Hepatocyte (in vitro differentiated cells): ENCODE measurements around the gene CALHM5.

Source experiments
- CTCF ChIP-seq: fragments of 200-600 bp; sonication (generic); IDR thresholded peaks from 2 replicates; pipeline ENCODE4 v1.5.1; 2016; ENCODE audit warnings: antibody characterized with exemption, mild to moderate bottlenecking; ENCODE audit not compliant: poor library complexity
- EZH2phosphoT487 ChIP-seq: fragments of 200-600 bp; sonication (generic); IDR thresholded peaks from one replicate; pipeline ENCODE4 v1.6.1; 2018; ENCODE audit warnings: antibody characterized with exemption, mild to moderate bottlenecking, low read depth, moderate library complexity; ENCODE audit not compliant: unreplicated experiment, severe bottlenecking

GRCh38 chr6:116568111-116568510 is 56.7 kb downstream of the CALHM5 start:
- TF ChIP-seq CTCF (no peak), EZH2phosphoT487 (no peak)
